ENCODE data around the gene LY6G5C. TPM values are rescaled to one million over a fixed set of nuclear protein-coding genes. Genes with fewer than 3 reads are reported as not detected.

The LY6G5C gene
- total and polyA plus RNA-seq, 9 of the 15 experiments (the other 6 are each of a cell fraction or from before 2014, with no cell fraction given) = 0.10 to 0.67 (median 0.46) TPM; not detected in 4

DNA sequence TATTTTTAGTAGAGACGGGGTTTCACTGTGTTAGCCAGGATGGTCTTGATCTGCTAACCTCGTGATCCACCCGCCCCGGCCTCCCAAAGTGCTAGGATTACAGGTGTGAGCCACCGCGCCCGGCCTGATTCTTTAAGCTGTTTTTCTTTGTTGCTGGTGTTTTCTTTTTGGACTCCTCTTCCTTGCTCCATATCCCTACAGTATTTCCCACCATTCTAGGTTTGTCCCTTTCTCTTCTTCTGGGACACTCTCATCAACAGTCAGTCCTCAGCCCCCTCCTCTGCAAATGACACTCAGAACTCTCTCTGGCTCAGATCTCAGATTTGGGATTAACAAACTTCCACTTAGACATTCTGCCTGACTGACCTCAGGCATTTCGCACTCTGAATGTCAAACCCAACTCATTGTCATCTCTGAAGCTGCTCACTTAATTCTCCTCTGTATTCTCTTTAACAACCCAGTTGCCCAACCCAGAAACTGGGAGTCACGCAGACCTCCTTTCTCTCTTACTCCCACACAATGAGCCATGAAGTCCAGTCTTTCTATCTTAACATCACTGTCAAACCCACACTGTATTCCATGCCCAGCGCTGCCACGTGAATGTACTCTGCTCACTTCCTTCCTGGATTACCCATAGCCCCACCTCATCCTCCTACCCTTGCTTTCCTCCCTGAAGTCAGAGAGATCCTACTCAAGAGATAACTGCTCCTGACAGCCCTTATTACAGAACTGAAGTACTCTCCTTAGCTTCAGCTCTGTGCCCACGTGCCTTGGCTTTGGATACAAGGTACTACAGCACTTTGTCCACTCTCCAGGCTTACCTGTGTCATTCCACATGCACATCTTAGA lies 44.9 kb upstream of the LY6G5C start (continued):
- TF ChIP-seq, protein P1, sequence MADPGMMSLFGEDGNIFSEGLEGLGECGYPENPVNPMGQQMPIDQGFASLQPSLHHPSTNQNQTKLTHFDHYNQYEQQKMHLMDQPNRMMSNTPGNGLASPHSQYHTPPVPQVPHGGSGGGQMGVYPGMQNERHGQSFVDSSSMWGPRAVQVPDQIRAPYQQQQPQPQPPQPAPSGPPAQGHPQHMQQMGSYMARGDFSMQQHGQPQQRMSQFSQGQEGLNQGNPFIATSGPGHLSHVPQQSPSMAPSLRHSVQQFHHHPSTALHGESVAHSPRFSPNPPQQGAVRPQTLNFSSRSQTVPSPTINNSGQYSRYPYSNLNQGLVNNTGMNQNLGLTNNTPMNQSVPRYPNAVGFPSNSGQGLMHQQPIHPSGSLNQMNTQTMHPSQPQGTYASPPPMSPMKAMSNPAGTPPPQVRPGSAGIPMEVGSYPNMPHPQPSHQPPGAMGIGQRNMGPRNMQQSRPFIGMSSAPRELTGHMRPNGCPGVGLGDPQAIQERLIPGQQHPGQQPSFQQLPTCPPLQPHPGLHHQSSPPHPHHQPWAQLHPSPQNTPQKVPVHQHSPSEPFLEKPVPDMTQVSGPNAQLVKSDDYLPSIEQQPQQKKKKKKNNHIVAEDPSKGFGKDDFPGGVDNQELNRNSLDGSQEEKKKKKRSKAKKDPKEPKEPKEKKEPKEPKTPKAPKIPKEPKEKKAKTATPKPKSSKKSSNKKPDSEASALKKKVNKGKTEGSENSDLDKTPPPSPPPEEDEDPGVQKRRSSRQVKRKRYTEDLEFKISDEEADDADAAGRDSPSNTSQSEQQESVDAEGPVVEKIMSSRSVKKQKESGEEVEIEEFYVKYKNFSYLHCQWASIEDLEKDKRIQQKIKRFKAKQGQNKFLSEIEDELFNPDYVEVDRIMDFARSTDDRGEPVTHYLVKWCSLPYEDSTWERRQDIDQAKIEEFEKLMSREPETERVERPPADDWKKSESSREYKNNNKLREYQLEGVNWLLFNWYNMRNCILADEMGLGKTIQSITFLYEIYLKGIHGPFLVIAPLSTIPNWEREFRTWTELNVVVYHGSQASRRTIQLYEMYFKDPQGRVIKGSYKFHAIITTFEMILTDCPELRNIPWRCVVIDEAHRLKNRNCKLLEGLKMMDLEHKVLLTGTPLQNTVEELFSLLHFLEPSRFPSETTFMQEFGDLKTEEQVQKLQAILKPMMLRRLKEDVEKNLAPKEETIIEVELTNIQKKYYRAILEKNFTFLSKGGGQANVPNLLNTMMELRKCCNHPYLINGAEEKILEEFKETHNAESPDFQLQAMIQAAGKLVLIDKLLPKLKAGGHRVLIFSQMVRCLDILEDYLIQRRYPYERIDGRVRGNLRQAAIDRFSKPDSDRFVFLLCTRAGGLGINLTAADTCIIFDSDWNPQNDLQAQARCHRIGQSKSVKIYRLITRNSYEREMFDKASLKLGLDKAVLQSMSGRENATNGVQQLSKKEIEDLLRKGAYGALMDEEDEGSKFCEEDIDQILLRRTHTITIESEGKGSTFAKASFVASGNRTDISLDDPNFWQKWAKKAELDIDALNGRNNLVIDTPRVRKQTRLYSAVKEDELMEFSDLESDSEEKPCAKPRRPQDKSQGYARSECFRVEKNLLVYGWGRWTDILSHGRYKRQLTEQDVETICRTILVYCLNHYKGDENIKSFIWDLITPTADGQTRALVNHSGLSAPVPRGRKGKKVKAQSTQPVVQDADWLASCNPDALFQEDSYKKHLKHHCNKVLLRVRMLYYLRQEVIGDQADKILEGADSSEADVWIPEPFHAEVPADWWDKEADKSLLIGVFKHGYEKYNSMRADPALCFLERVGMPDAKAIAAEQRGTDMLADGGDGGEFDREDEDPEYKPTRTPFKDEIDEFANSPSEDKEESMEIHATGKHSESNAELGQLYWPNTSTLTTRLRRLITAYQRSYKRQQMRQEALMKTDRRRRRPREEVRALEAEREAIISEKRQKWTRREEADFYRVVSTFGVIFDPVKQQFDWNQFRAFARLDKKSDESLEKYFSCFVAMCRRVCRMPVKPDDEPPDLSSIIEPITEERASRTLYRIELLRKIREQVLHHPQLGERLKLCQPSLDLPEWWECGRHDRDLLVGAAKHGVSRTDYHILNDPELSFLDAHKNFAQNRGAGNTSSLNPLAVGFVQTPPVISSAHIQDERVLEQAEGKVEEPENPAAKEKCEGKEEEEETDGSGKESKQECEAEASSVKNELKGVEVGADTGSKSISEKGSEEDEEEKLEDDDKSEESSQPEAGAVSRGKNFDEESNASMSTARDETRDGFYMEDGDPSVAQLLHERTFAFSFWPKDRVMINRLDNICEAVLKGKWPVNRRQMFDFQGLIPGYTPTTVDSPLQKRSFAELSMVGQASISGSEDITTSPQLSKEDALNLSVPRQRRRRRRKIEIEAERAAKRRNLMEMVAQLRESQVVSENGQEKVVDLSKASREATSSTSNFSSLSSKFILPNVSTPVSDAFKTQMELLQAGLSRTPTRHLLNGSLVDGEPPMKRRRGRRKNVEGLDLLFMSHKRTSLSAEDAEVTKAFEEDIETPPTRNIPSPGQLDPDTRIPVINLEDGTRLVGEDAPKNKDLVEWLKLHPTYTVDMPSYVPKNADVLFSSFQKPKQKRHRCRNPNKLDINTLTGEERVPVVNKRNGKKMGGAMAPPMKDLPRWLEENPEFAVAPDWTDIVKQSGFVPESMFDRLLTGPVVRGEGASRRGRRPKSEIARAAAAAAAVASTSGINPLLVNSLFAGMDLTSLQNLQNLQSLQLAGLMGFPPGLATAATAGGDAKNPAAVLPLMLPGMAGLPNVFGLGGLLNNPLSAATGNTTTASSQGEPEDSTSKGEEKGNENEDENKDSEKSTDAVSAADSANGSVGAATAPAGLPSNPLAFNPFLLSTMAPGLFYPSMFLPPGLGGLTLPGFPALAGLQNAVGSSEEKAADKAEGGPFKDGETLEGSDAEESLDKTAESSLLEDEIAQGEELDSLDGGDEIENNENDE (IDR thresholded peaks at IDR 0.05; ENCODE audit: low read depth, low read length) = no peak
- TF ChIP-seq REST (IDR thresholded peaks at IDR 0.05; ENCODE audit: borderline replicate concordance) (0 out of 2 replicates have a peak, but pooled peaks have one; percentile 22), REST (CRISPR knock-in tag; IDR thresholded peaks at IDR 0.05; ENCODE audit: low read depth) (peak; percentile 78; the same call in 1 of the 2 replicates), XRCC4 (IDR thresholded peaks at IDR 0.05; ENCODE audit: extremely low read depth, insufficient read depth, insufficient read length) (no peak)
